GM23338 (cell line): ENCODE data around the gene CAMK2N2. TPM values are rescaled to one million over a fixed set of nuclear protein-coding genes. Genes with fewer than 3 reads are reported as not detected.

Experiments used
- ATAC-seq: fragments of 200-7000 bp; cut with Tn5 transposase; 3 replicates; pipeline ENCODE4 v1.9.1; 2020
- DNase-seq: peaks from one replicate; pipeline ENCODE4 v3.0.0-alpha.2; 2015; ENCODE audit warnings: low spot score
- H2AFZ ChIP-seq: fragments of 200-600 bp; sonication (generic); 2 replicates; pipeline ENCODE4 v1.8.0; 2016; ENCODE audit warnings: antibody characterized with exemption, mild to moderate bottlenecking, moderate library complexity
- H3F3A ChIP-seq: fragments of 200-600 bp; sonication (generic); replicated peaks from 2 replicates; pipeline ENCODE4 v1.8.0; 2017; ENCODE audit warnings: antibody characterized with exemption, mixed run types, low read depth
- H3K27ac ChIP-seq: fragments of 200-600 bp; sonication (generic); 2 replicates; pipeline ENCODE4 v1.6.1; 2016; ENCODE audit warnings: low read depth
- H3K27me3 ChIP-seq: fragments of 200-600 bp; sonication (generic); 2 replicates; pipeline ENCODE4 v1.8.0; 2016; ENCODE audit warnings: mild to moderate bottlenecking, mixed run types, moderate library complexity; ENCODE audit not compliant: insufficient read depth
- H3K36me3 ChIP-seq: fragments of 200-600 bp; sonication (generic); 2 replicates; pipeline ENCODE4 v1.8.0; 2016; ENCODE audit warnings: mild to moderate bottlenecking; ENCODE audit not compliant: insufficient read depth
- H3K4me1 ChIP-seq: fragments of 200-600 bp; sonication (generic); 2 replicates; pipeline ENCODE4 v1.8.0; 2016; ENCODE audit warnings: mild to moderate bottlenecking, moderate library complexity; ENCODE audit not compliant: insufficient read depth
- H3K4me2 ChIP-seq: fragments of 200-600 bp; sonication (generic); 2 replicates; pipeline ENCODE4 v1.7.1; 2017; ENCODE audit warnings: mixed run types
- H3K4me3 ChIP-seq: fragments of 200-600 bp; sonication (generic); 2 replicates; pipeline ENCODE4 v1.6.1; 2016; ENCODE audit warnings: mixed run types
- H3K79me2 ChIP-seq: fragments of 200-600 bp; sonication (generic); replicated peaks from 2 replicates; pipeline ENCODE4 v1.8.0; 2017; ENCODE audit warnings: mild to moderate bottlenecking; ENCODE audit not compliant: insufficient read depth
- H3K9me2 ChIP-seq: fragments of 200-600 bp; sonication (generic); 2 replicates; pipeline ENCODE4 v1.8.0; 2017; ENCODE audit not compliant: insufficient read depth
- H4K20me1 ChIP-seq: fragments of 200-600 bp; sonication (generic); replicated peaks from 2 replicates; pipeline ENCODE4 v1.8.0; 2017; ENCODE audit warnings: mild to moderate bottlenecking; ENCODE audit not compliant: insufficient read depth
- H3K27ac Mint-ChIP-seq: 2 replicates; pipeline ENCODE4 v1.8.0; 2020; ENCODE audit warnings: inconsistent platforms, mild to moderate bottlenecking, moderate library complexity, mixed read lengths
- H3K27me3 Mint-ChIP-seq: 3 replicates; pipeline ENCODE4 v1.8.0; 2022; ENCODE audit warnings: low read depth, mild to moderate bottlenecking, moderate library complexity, mixed read lengths, inconsistent platforms; ENCODE audit not compliant: insufficient read depth, poor library complexity
- H3K36me3 Mint-ChIP-seq: 3 replicates; pipeline ENCODE4 v1.8.0; 2021; ENCODE audit warnings: low read depth, mild to moderate bottlenecking, inconsistent platforms, moderate library complexity, mixed read lengths
- H3K4me1 Mint-ChIP-seq: 3 replicates; pipeline ENCODE4 v1.8.0; 2020; ENCODE audit warnings: mild to moderate bottlenecking, inconsistent platforms, mixed read lengths
- H3K4me3 Mint-ChIP-seq: 3 replicates; pipeline ENCODE4 v1.8.0; 2021; ENCODE audit warnings: moderate library complexity, mild to moderate bottlenecking, inconsistent platforms, mixed read lengths
- H3K9me3 Mint-ChIP-seq: 3 replicates; pipeline ENCODE4 v1.8.0; 2020; ENCODE audit warnings: moderate library complexity, mild to moderate bottlenecking, inconsistent platforms, mixed read lengths
- CREB1 ChIP-seq: fragments of 250-450 bp; sonication (Bioruptor Pico); IDR thresholded peaks from 2 replicates; pipeline ENCODE4 v1.5.0; 2020; ENCODE audit warnings: low read depth, mild to moderate bottlenecking, moderate library complexity
- CTCF ChIP-seq, 2 experiments: fragments of 200-600 bp in 1 of 2; sonication (generic) in 1 of 2; conservative IDR thresholded peaks; 2 replicates each; pipeline versions ENCODE4 v1.5.1 to v1.6.1; 2016 to 2017; ENCODE audit warnings: antibody characterized with exemption in 2 of 2, low read depth in 2 of 2, mild to moderate bottlenecking in 2 of 2, moderate library complexity in 1 of 2
- ETS1 ChIP-seq: IDR thresholded peaks from 2 replicates; pipeline ENCODE4 v1.6.1; 2016; ENCODE audit warnings: antibody characterized with exemption
- EZH2 ChIP-seq: fragments of 200-600 bp; sonication (generic); IDR thresholded peaks from one replicate; pipeline ENCODE4 v1.8.0; 2017; ENCODE audit warnings: antibody characterized with exemption, mild to moderate bottlenecking, low read depth; ENCODE audit not compliant: unreplicated experiment
- JUNB ChIP-seq: IDR thresholded peaks from one replicate; pipeline ENCODE4 v1.6.1; 2016; ENCODE audit warnings: antibody characterized with exemption; ENCODE audit not compliant: unreplicated experiment
- NANOG ChIP-seq: IDR thresholded peaks from 2 replicates; pipeline ENCODE4 v1.6.1; 2016; ENCODE audit warnings: antibody characterized with exemption, borderline replicate concordance
- POLR2AphosphoS5 ChIP-seq: IDR thresholded peaks from 2 replicates; pipeline ENCODE4 v1.6.1; 2016; ENCODE audit warnings: antibody characterized with exemption, low read depth
- STAT1 ChIP-seq: IDR thresholded peaks from one replicate; pipeline ENCODE4 v1.6.1; 2016; ENCODE audit warnings: antibody characterized with exemption; ENCODE audit not compliant: unreplicated experiment
- ZNF462 ChIP-seq: fragments of 250-450 bp; sonication (Bioruptor Pico); IDR thresholded peaks from 2 replicates; pipeline ENCODE4 v1.5.0; 2020; ENCODE audit warnings: mild to moderate bottlenecking, moderate library complexity
- polyA plus RNA-seq: library from polyadenylated mRNA; unstranded; fragments of >200 nt; fragmentation: Nextera tagmentation; extraction: Ambion mirVana; gene quantifications from 2 replicates; pipeline ENCODE4 v1.2.1, GENCODE V29; 2016
- total RNA-seq: library from RNA; depleted of rRNA; stranded (reverse); fragments of >200 nt; shearing (Covaris generic); gene quantifications from 2 replicates; pipeline ENCODE4 v1.2.3, GENCODE V29; 2014
- TF ChIP-seq, protein P1 (sequence below): IDR thresholded peaks from one replicate; pipeline ENCODE4 v1.6.1; 2018; ENCODE audit warnings: antibody characterized with exemption; ENCODE audit not compliant: unreplicated experiment

The CAMK2N2 gene
- total and polyA plus RNA-seq, 2 experiments from 2014 or later, result 0.32 to 1.3 TPM

- TF ChIP-seq ZNF462 (no peak), NANOG (no peak), STAT1 (no peak), JUNB (no peak), POLR2AphosphoS5 (no peak)
These were observed 2.4 kb downstream of the CAMK2N2 start (continued) for GRCh38 chr3:184258926-184259325.

DNA sequence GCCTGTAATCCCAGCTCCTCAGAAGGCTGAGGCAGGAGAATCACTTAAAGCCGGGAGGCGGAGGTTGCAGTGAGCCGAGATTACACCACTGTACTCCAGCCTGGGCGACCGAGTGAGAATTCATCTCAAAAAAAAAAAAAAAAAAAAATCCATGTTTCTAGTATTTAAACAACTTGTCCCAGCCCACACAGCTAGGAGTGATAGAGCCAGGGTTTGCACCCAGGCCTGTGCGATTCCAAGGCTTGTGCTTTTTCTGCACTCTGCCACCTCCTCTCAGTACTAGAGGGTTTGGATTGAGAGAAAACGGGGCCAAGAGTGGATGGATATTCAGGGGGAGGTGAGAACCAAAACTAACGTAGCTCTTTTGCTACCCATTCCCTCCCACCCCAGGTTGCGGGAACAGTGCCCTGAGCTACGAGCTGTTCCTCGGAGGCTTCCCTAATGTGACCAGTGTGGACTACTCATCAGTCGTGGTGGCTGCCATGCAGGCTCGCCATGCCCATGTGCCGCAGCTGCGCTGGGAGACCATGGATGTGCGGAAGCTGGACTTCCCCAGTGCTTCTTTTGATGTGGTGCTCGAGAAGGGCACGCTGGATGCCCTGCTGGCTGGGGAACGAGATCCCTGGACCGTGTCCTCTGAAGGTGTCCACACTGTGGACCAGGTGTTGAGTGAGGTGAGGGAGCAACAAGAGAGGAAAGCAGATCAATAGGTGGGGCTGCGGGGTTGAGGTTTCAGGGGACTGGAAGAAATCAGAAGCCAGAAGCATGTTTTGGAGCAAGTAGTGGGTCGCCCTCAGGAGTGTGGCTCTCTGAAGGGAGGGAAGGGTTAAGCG is 4.1 kb downstream of the CAMK2N2 start:
- Mint-ChIP-seq H3K27ac (no peak overlapping the region), H3K27me3 (peaks cover 40% of the 10 kb centered on the region)
- DNase-seq, result no peak
- TF ChIP-seq CTCF (conservative IDR thresholded peaks at IDR 0.05; ENCODE audit: low read depth in 2 of 2) (no peak), JUNB (no peak), NANOG (no peak), EZH2 (no peak), POLR2AphosphoS5 (no peak), ETS1 (no peak), STAT1 (no peak), CREB1 (CRISPR knock-in tag) (no peak)
- TF ChIP-seq, protein P1, sequence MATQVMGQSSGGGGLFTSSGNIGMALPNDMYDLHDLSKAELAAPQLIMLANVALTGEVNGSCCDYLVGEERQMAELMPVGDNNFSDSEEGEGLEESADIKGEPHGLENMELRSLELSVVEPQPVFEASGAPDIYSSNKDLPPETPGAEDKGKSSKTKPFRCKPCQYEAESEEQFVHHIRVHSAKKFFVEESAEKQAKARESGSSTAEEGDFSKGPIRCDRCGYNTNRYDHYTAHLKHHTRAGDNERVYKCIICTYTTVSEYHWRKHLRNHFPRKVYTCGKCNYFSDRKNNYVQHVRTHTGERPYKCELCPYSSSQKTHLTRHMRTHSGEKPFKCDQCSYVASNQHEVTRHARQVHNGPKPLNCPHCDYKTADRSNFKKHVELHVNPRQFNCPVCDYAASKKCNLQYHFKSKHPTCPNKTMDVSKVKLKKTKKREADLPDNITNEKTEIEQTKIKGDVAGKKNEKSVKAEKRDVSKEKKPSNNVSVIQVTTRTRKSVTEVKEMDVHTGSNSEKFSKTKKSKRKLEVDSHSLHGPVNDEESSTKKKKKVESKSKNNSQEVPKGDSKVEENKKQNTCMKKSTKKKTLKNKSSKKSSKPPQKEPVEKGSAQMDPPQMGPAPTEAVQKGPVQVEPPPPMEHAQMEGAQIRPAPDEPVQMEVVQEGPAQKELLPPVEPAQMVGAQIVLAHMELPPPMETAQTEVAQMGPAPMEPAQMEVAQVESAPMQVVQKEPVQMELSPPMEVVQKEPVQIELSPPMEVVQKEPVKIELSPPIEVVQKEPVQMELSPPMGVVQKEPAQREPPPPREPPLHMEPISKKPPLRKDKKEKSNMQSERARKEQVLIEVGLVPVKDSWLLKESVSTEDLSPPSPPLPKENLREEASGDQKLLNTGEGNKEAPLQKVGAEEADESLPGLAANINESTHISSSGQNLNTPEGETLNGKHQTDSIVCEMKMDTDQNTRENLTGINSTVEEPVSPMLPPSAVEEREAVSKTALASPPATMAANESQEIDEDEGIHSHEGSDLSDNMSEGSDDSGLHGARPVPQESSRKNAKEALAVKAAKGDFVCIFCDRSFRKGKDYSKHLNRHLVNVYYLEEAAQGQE, result no peak

More for the DNA sequence above, 4.1 kb downstream of the CAMK2N2 start:
- H3K4me3 Mint-ChIP-seq, result no peak overlapping the region
- peaks cover 8% of the 10 kb centered on the region; the same call in 1 of the 3 replicates for H3K36me3 Mint-ChIP-seq
- Histone ChIP-seq H2AFZ (no peak overlapping the region), H3K4me3 (no peak overlapping the region), H3F3A (peaks cover 10% of the 10 kb centered on the region), H3K4me2 (no peak overlapping the region), H3K4me1 (no peaks in the 10 kb centered on the region), H3K79me2 (no peaks in the 10 kb centered on the region), H3K36me3 (no peaks in the 10 kb centered on the region), H3K9me2 (no peaks in the 10 kb centered on the region), H4K20me1 (peaks cover 31% of the 10 kb centered on the region), H3K27ac (no peak overlapping the region), H3K27me3 (peaks cover 45% of the 10 kb centered on the region)
- no peak for ATAC-seq
- H3K9me3 Mint-ChIP-seq, result no peaks in the 10 kb centered on the region; the same call in 2 of the 3 replicates
- H3K4me1 Mint-ChIP-seq, result peaks cover 9% of the 10 kb centered on the region
